HL-60 (cell line): ENCODE measurements around the gene NOBOX.

Experiments used
- DNase-seq, 2 experiments: peaks; one replicate each; pipeline ENCODE4 v3.0.0-alpha.2; 2010 to 2020; ENCODE audit warnings: low read depth in 1 of 2, low spot score in 1 of 2
- H3K27ac ChIP-seq: fragments of 250-450 bp; sonication (Bioruptor Pico); replicated peaks from 2 replicates; pipeline ENCODE4 v1.5.1; 2020; ENCODE audit warnings: mild to moderate bottlenecking, moderate library complexity
- H3K27me3 ChIP-seq: fragments of 250-450 bp; sonication (Bioruptor Pico); 2 replicates; pipeline ENCODE4 v1.5.1; 2021; ENCODE audit warnings: mild to moderate bottlenecking, moderate library complexity; ENCODE audit not compliant: insufficient read depth, poor library complexity, severe bottlenecking
- H3K4me3 ChIP-seq: replicated peaks from 2 replicates; pipeline ENCODE4 v1.5.1; 2011; ENCODE audit warnings: mild to moderate bottlenecking, control low read depth, low read length; ENCODE audit not compliant: insufficient read depth
- GABPA ChIP-seq: IDR thresholded peaks from 2 replicates; pipeline ENCODE4 v1.6.1; 2012; ENCODE audit warnings: low read depth
- POLR2AphosphoS5 ChIP-seq: IDR thresholded peaks from 2 replicates; pipeline ENCODE4 v1.6.1; 2012; ENCODE audit warnings: low read depth
- SPI1 ChIP-seq: IDR thresholded peaks from 2 replicates; pipeline ENCODE4 v1.6.1; 2012; ENCODE audit warnings: low read depth, mild to moderate bottlenecking, borderline replicate concordance
- TF ChIP-seq, protein P1 (sequence below): IDR thresholded peaks from 2 replicates; pipeline ENCODE4 v1.6.1; 2012; ENCODE audit warnings: low read depth; ENCODE audit not compliant: insufficient replicate concordance
- TF ChIP-seq, protein P2 (sequence below): IDR thresholded peaks from one replicate; pipeline ENCODE4 v1.5.1; 2011; ENCODE audit warnings: low read length, control low read depth, inconsistent platforms; ENCODE audit not compliant: insufficient read depth

Gene NOBOX

DNA sequence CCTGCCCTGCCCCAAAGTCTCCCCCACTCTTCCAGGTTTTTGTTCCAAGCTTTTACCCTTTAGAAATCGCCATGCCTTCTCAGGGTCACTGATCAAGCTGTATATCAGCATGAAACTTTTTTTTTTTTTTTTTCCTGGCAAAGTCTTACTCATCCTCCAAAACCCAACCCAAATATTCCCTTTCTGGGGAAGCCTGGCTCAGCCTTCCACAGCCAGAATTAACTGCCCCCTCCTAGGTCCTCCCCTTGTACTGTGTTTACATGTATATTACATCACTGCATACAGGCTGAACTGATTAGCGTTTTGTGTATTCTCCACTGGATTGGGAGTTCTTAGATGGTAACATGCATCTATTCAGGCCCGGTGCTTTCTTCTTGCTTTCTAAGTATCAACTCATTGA is 4.6 kb upstream of the NOBOX start:
- Histone ChIP-seq H3K27me3 (no peaks in the 10 kb centered on the region), H3K4me3 (no peak overlapping the region), H3K27ac (no peak overlapping the region)
- DNase-seq, result no peak
- no peak for TF ChIP-seq SPI1
- TF ChIP-seq, protein P1, sequence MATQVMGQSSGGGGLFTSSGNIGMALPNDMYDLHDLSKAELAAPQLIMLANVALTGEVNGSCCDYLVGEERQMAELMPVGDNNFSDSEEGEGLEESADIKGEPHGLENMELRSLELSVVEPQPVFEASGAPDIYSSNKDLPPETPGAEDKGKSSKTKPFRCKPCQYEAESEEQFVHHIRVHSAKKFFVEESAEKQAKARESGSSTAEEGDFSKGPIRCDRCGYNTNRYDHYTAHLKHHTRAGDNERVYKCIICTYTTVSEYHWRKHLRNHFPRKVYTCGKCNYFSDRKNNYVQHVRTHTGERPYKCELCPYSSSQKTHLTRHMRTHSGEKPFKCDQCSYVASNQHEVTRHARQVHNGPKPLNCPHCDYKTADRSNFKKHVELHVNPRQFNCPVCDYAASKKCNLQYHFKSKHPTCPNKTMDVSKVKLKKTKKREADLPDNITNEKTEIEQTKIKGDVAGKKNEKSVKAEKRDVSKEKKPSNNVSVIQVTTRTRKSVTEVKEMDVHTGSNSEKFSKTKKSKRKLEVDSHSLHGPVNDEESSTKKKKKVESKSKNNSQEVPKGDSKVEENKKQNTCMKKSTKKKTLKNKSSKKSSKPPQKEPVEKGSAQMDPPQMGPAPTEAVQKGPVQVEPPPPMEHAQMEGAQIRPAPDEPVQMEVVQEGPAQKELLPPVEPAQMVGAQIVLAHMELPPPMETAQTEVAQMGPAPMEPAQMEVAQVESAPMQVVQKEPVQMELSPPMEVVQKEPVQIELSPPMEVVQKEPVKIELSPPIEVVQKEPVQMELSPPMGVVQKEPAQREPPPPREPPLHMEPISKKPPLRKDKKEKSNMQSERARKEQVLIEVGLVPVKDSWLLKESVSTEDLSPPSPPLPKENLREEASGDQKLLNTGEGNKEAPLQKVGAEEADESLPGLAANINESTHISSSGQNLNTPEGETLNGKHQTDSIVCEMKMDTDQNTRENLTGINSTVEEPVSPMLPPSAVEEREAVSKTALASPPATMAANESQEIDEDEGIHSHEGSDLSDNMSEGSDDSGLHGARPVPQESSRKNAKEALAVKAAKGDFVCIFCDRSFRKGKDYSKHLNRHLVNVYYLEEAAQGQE, result no peak
- no peak for TF ChIP-seq POLR2AphosphoS5
- TF ChIP-seq GABPA, result no peak
- TF ChIP-seq, protein P2, sequence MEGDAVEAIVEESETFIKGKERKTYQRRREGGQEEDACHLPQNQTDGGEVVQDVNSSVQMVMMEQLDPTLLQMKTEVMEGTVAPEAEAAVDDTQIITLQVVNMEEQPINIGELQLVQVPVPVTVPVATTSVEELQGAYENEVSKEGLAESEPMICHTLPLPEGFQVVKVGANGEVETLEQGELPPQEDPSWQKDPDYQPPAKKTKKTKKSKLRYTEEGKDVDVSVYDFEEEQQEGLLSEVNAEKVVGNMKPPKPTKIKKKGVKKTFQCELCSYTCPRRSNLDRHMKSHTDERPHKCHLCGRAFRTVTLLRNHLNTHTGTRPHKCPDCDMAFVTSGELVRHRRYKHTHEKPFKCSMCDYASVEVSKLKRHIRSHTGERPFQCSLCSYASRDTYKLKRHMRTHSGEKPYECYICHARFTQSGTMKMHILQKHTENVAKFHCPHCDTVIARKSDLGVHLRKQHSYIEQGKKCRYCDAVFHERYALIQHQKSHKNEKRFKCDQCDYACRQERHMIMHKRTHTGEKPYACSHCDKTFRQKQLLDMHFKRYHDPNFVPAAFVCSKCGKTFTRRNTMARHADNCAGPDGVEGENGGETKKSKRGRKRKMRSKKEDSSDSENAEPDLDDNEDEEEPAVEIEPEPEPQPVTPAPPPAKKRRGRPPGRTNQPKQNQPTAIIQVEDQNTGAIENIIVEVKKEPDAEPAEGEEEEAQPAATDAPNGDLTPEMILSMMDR, result no peak

DNA sequence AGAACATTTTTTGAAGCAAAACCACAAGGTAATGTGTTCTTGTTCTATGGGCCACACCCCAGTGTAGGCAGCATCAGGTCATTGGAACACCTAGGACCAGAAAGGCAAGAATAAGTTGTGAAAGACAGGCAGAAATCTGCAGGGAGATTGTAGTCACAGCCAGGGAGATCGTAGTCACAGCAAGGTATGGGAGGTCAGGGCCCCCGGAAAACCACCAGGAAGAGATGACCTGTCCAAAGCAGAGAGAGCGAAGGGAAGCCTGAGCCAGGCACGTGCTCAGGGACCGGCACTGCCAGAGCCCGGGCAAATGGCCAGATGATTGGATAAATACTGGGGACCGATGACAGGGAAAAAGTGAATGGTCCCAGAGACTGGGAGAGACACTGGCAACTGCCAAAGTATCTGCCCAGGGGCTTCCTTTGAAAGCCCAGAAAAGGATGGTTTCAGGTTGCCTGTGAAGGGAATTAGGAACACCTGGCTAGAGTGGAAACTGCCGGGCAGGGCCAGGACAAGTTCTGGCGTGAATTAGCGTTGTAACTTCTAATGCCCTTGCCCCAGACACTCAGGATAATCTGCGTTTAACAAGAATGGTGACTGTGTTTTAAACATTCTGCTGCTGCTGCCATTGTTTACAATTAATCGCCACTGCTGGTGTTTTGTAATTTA is 3.9 kb upstream of the NOBOX start:
- TF ChIP-seq GABPA, result no peak
- TF ChIP-seq SPI1, result no peak
- TF ChIP-seq, protein P1, result no peak
- TF ChIP-seq, protein P2, result no peak
- no peak for TF ChIP-seq POLR2AphosphoS5
- DNase-seq, result no peak
- H3K4me3 ChIP-seq, result no peak overlapping the region
- H3K27me3 ChIP-seq, result no peaks in the 10 kb centered on the region
- no peak overlapping the region for H3K27ac ChIP-seq

DNA sequence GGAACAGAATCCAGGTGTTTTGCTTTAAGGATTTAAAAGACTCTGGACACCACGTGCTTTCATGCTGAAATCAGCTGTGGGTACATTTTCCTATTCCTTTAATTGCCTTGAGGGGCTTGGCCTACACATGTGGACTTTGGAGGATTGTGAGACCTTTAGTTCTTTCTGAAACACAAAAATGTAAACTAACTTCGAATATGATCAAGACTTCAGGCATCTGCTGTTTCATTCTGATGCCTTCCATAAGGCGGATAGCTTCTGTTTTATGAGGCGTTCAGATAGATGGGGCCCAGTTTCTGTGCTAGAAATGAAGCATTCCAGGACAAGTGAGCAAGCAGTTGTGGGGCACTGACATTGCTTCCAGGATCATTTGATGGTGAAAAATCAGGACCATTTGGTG is 1.5 kb upstream of the NOBOX start:
- DNase-seq, result no peak
- TF ChIP-seq, protein P2, result no peak
- TF ChIP-seq, protein P1, result no peak
- TF ChIP-seq SPI1 (no peak), POLR2AphosphoS5 (no peak), GABPA (no peak)
- no peaks in the 10 kb centered on the region for H3K27me3 ChIP-seq
- H3K4me3 ChIP-seq, result no peak overlapping the region
- H3K27ac ChIP-seq, result no peak overlapping the region
